IMR-90 (cell line): ENCODE data around the gene FUS. TPM values are rescaled to one million over a fixed set of nuclear protein-coding genes. Genes with fewer than 3 reads are reported as not detected.

ENCODE experiments used
- ATAC-seq: fragments of 200-7000 bp; cut with Tn5 transposase; 2 replicates; pipeline ENCODE4 v1.9.1; 2020; ENCODE audit warnings: low read depth, mild to moderate bottlenecking, moderate library complexity
- BruUV-seq: library from RNA; stranded (reverse); fragments of 400-500 nt; replicated peaks from 2 replicates; lab custom pipeline; 2021; lab: Mats Ljungman, UMichigan
- CTCF ChIA-PET: fragments of 300-600 bp; formaldehyde crosslinking; extraction: SDS; loops from one replicate; lab custom pipeline; 2021; ENCODE audit warnings: antibody characterized with exemption; lab: Yijun Ruan, JAX
- POLR2A ChIA-PET: fragments of 300-600 bp; sonication (Branson Sonifier 250); formaldehyde crosslinking; loops from one replicate; lab custom pipeline; 2022; ENCODE audit warnings: antibody characterized with exemption; ENCODE audit not compliant: unreplicated experiment; lab: Charles Lee
- DNase-seq: peaks from one replicate; pipeline ENCODE4 v3.0.0; 2013
- H2AFZ ChIP-seq: replicated peaks from 2 replicates; pipeline ENCODE3; 2013; ENCODE audit warnings: low read length, mild to moderate bottlenecking; ENCODE audit not compliant: poor library complexity
- H2AK5ac ChIP-seq: 2 replicates; pipeline ENCODE4 v1.6.1; 2013; ENCODE audit warnings: low read depth, low read length, inconsistent platforms
- H2AK9ac ChIP-seq: replicated peaks from 2 replicates; pipeline ENCODE3; 2013; ENCODE audit warnings: mild to moderate bottlenecking, low read depth, low read length, moderate library complexity; ENCODE audit not compliant: poor library complexity
- H2BK120ac ChIP-seq: 2 replicates; pipeline ENCODE4 v1.6.1; 2013; ENCODE audit warnings: low read depth, low read length, inconsistent platforms
- H2BK15ac ChIP-seq: 3 replicates; pipeline ENCODE4 v1.6.1; 2013; ENCODE audit warnings: low read depth, low read length, inconsistent platforms
- H2BK20ac ChIP-seq: 2 replicates; pipeline ENCODE4 v1.6.1; 2013; ENCODE audit warnings: low read depth, mild to moderate bottlenecking, inconsistent platforms, low read length, moderate library complexity
- H2BK5ac ChIP-seq: 2 replicates; pipeline ENCODE4 v1.6.1; 2013; ENCODE audit warnings: mild to moderate bottlenecking, low read depth, low read length, inconsistent platforms; ENCODE audit not compliant: poor library complexity, severe bottlenecking
- H3K14ac ChIP-seq: replicated peaks from 2 replicates; pipeline ENCODE4 v1.6.1; 2013; ENCODE audit warnings: low read depth, low read length, inconsistent platforms
- H3K18ac ChIP-seq: 2 replicates; pipeline ENCODE4 v1.6.1; 2013; ENCODE audit warnings: low read depth, low read length, control low read depth
- H3K23ac ChIP-seq: 2 replicates; pipeline ENCODE4 v1.6.1; 2013; ENCODE audit warnings: low read depth, low read length, inconsistent platforms
- H3K27ac ChIP-seq: 2 replicates; pipeline ENCODE4 v1.5.1; 2013; ENCODE audit warnings: mild to moderate bottlenecking, control low read depth, low read length; ENCODE audit not compliant: insufficient read depth
- H3K27me3 ChIP-seq: 2 replicates; pipeline ENCODE4 v1.6.1; 2013; ENCODE audit warnings: low read length; ENCODE audit not compliant: control insufficient read depth, insufficient read depth
- H3K36me3 ChIP-seq: 2 replicates; pipeline ENCODE4 v1.6.1; 2013; ENCODE audit warnings: low read length, mixed read lengths; ENCODE audit not compliant: control insufficient read depth, insufficient read depth
- H3K4ac ChIP-seq: 2 replicates; pipeline ENCODE4 v1.6.1; 2013; ENCODE audit warnings: low read depth, low read length, inconsistent platforms
- H3K4me1 ChIP-seq: 2 replicates; pipeline ENCODE4 v1.6.1; 2013; ENCODE audit warnings: low read length, mixed read lengths; ENCODE audit not compliant: control insufficient read depth, insufficient read depth
- H3K4me2 ChIP-seq: 2 replicates; pipeline ENCODE4 v1.6.1; 2013; ENCODE audit warnings: low read depth, mild to moderate bottlenecking, control low read depth, low read length, moderate library complexity
- H3K4me3 ChIP-seq: 2 replicates; pipeline ENCODE4 v1.5.1; 2013; ENCODE audit warnings: low read depth, mild to moderate bottlenecking, control low read depth, low read length, moderate library complexity; ENCODE audit not compliant: insufficient read depth
- H3K56ac ChIP-seq: 2 replicates; pipeline ENCODE4 v1.6.1; 2013; ENCODE audit warnings: low read length, inconsistent platforms; ENCODE audit not compliant: insufficient read depth; ENCODE audit errors: extremely low read depth
- H3K79me1 ChIP-seq, 2 experiments: 2 replicates each; pipeline ENCODE4 v1.6.1; 2013; ENCODE audit warnings: low read length in 2 of 2, inconsistent platforms in 1 of 2, low read depth in 1 of 2
- H3K9ac ChIP-seq: 2 replicates; pipeline ENCODE4 v1.6.1; 2013; ENCODE audit warnings: low read depth, low read length, control low read depth
- H3K9me1 ChIP-seq: 2 replicates; pipeline ENCODE4 v1.6.1; 2013; ENCODE audit warnings: low read length, inconsistent platforms; ENCODE audit not compliant: insufficient read depth
- H3K9me3 ChIP-seq: 2 replicates; pipeline ENCODE4 v1.6.1; 2013; ENCODE audit warnings: low read length; ENCODE audit not compliant: control insufficient read depth, insufficient read depth
- H4K20me1 ChIP-seq: 2 replicates; pipeline ENCODE4 v1.6.1; 2013; ENCODE audit warnings: low read length, inconsistent platforms; ENCODE audit not compliant: insufficient read depth
- H4K5ac ChIP-seq: 2 replicates; pipeline ENCODE4 v1.6.1; 2013; ENCODE audit warnings: mild to moderate bottlenecking, low read depth, low read length, control low read depth
- H4K8ac ChIP-seq, 2 experiments: 2 replicates each; pipeline ENCODE4 v1.6.1; 2013; ENCODE audit warnings: low read depth in 2 of 2, low read length in 2 of 2, control low read depth in 1 of 2, inconsistent platforms in 1 of 2
- H4K91ac ChIP-seq: 2 replicates; pipeline ENCODE4 v1.6.1; 2013; ENCODE audit warnings: low read depth, low read length, inconsistent platforms; ENCODE audit not compliant: insufficient read depth
- CEBPB ChIP-seq: IDR thresholded peaks from 2 replicates; pipeline ENCODE4 v1.6.1; 2012; ENCODE audit warnings: low read depth, low read length, improper control_type of control experiment
- RCOR1 ChIP-seq: IDR thresholded peaks from 2 replicates; pipeline ENCODE4 v1.6.1; 2012; ENCODE audit warnings: mild to moderate bottlenecking, low read length, improper control_type of control experiment; ENCODE audit not compliant: insufficient replicate concordance
- SMC3 ChIP-seq: fragments of 150-350 bp; IDR thresholded peaks from 2 replicates; pipeline ENCODE4 v1.6.1; 2016; ENCODE audit warnings: low read depth, mild to moderate bottlenecking, antibody characterized with exemption, low read length, moderate library complexity
- WGBS, 2 experiments: methylation state at CpG; one replicate each; pipeline versions ENCODE4 v1.1.5 to v1.1.7; 2013; ENCODE audit warnings: missing lambda C conversion rate in 2 of 2; ENCODE audit not compliant: insufficient read length in 1 of 2; ENCODE audit errors: extremely low coverage in 2 of 2; 5-methylcytosine and 5-hydroxymethylcytosine counted together
- dilution Hi-C: fragments of 300-500 bp; cut with HindIII; formaldehyde crosslinking; loops from one replicate; pipeline ENCODE4 v1.14.3; 2018; ENCODE audit warnings: low sequenced_read_pairs; ENCODE audit not compliant: unreplicated experiment
- in situ Hi-C: fragments of 300-500 bp; cut with MboI; formaldehyde crosslinking; loops from 3 replicates; pipeline ENCODE4 v1.14.3; 2019; ENCODE audit warnings: low sequenced_read_pairs, inconsistent platforms, mixed read lengths
- intact Hi-C: fragments of 100-400 bp; cut with micrococcal nuclease; formaldehyde crosslinking; loops from 2 replicates; pipeline ENCODE4 v1.10.0; 2022
- polyA plus RNA-seq, 3 experiments: library from polyadenylated mRNA; depleted of rRNA; stranded (reverse); fragments of >200 nt; gene quantifications; 2 replicates each; pipeline ENCODE4 v1.2.3, GENCODE V29; 2012; ENCODE audit warnings: low replicate concordance in 1 of 3
- total RNA-seq: library from RNA; depleted of rRNA; stranded (reverse); fragments of >200 nt; gene quantifications from 2 replicates; pipeline ENCODE4 v1.2.3, GENCODE V29; 2012
- TF ChIP-seq, protein P1 (sequence below): fragments of 150-350 bp; IDR thresholded peaks from 2 replicates; pipeline ENCODE4 v1.6.1; 2017; ENCODE audit warnings: mild to moderate bottlenecking, antibody characterized with exemption, low read length, low read depth
- TF ChIP-seq, protein P2 (sequence below): conservative IDR thresholded peaks from 2 replicates; pipeline ENCODE4 v1.5.1; 2012; ENCODE audit warnings: mild to moderate bottlenecking, low read depth, low read length, improper control_type of control experiment

The FUS gene
- total and polyA plus RNA-seq, 2 of the 4 experiments (the other 2 are of a cell fraction), result 42.8 to 340 TPM

DNA sequence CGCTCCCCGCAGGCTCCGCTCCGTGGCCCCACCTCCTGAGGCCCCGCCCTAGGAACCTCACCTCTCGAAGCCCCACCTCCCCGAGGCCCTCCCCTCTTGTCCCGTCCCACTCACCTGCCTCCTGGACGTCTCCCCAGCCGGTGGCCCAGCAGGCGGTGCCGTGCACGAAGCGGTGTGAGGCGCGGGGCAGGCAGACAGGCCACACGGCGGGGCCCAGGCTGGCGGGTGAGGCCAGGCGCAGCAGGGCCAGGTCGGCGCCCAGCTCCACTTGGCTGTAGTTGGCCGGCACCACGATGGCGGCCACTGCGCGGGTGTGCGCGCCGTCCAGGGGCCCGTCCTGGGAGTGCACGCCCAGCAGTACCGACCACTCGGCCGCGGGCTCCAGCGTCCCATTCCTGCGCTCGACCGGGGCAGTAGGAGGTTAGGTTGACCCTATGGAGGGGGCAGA lies 31.6 kb upstream of the FUS start:
- WGBS, 2 experiments, result 14% methylated on average over 16 of the region's 40 CpGs; no CpG with 5 or more reads in 1 of the 2 experiments
- Histone ChIP-seq H2BK20ac (no peak overlapping the region), H2BK120ac (no peak overlapping the region), H2AFZ (peak overlapping the region; percentile 61), H3K18ac (no peak overlapping the region), H4K91ac (no peak overlapping the region), H3K4me2 (no peak overlapping the region), H3K27ac (no peak overlapping the region), H3K4me1 (no peaks in the 10 kb centered on the region), H3K56ac (no peak overlapping the region), H3K4ac (no peak overlapping the region), H3K4me3 (no peak overlapping the region), H2BK15ac (no peak overlapping the region), H3K9me1 (no peaks in the 10 kb centered on the region), H2AK9ac (no peak overlapping the region), H3K79me1 (no peaks in the 10 kb centered on the region), H2AK5ac (no peak overlapping the region), H3K36me3 (no peaks in the 10 kb centered on the region), H2BK5ac (no peak overlapping the region), H3K23ac (no peak overlapping the region), H3K27me3 (peaks cover 37% of the 10 kb centered on the region), H4K8ac (no peak overlapping the region), H4K20me1 (no peaks in the 10 kb centered on the region; the same call in 1 of the 2 replicates), H4K5ac (no peak overlapping the region), H3K9me3 (no peaks in the 10 kb centered on the region), H3K14ac (no peak overlapping the region), H3K9ac (no peak overlapping the region)
- POLR2A ChIA-PET, result no interaction called here
- TF ChIP-seq RCOR1 (no peak), CEBPB (no peak), SMC3 (no peak)
- TF ChIP-seq, protein P1, sequence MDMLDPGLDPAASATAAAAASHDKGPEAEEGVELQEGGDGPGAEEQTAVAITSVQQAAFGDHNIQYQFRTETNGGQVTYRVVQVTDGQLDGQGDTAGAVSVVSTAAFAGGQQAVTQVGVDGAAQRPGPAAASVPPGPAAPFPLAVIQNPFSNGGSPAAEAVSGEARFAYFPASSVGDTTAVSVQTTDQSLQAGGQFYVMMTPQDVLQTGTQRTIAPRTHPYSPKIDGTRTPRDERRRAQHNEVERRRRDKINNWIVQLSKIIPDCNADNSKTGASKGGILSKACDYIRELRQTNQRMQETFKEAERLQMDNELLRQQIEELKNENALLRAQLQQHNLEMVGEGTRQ, result no peak
- TF ChIP-seq, protein P2, sequence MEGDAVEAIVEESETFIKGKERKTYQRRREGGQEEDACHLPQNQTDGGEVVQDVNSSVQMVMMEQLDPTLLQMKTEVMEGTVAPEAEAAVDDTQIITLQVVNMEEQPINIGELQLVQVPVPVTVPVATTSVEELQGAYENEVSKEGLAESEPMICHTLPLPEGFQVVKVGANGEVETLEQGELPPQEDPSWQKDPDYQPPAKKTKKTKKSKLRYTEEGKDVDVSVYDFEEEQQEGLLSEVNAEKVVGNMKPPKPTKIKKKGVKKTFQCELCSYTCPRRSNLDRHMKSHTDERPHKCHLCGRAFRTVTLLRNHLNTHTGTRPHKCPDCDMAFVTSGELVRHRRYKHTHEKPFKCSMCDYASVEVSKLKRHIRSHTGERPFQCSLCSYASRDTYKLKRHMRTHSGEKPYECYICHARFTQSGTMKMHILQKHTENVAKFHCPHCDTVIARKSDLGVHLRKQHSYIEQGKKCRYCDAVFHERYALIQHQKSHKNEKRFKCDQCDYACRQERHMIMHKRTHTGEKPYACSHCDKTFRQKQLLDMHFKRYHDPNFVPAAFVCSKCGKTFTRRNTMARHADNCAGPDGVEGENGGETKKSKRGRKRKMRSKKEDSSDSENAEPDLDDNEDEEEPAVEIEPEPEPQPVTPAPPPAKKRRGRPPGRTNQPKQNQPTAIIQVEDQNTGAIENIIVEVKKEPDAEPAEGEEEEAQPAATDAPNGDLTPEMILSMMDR, result no peak
- DNase-seq (no peak), ATAC-seq (no peak; the same call in 1 of the 2 replicates)
- BruUV-seq, result no TSS peak
- dilution Hi-C loops, result no loop called here
- in situ Hi-C loops, result no loop called here
- CTCF ChIA-PET, result no interaction called here
- intact Hi-C loops, result no loop called here
